ENCODE measurements around the gene PON2.

DNA sequence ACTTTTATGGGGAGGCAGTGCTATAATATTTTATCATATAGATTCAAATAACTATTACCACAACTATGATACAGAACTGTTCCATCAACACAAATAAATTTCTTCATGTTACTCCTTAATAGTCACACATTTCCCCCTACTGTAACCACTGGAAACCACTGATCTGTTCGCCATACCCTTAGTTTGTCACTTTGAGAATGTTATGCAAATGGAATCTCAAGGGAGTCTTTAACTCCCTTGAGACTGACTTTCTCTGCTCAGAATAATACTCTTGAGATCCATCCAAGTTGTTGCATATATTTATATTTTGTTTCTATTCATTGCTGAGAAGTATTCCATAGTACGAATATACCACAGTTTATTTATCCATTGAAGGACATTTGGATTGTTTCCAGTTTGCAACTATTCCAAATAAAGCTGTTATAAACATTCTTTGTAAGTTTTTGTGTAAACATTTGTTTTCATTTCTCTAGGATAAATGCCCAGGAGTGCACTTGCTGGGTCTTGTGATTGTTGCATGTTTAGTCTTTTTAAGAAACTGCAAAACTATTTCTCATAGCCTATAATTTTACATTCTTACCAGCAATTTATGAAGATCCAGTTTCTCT lies 19.7 kb upstream of the PON2 start:
- TF ChIP-seq, protein P1, sequence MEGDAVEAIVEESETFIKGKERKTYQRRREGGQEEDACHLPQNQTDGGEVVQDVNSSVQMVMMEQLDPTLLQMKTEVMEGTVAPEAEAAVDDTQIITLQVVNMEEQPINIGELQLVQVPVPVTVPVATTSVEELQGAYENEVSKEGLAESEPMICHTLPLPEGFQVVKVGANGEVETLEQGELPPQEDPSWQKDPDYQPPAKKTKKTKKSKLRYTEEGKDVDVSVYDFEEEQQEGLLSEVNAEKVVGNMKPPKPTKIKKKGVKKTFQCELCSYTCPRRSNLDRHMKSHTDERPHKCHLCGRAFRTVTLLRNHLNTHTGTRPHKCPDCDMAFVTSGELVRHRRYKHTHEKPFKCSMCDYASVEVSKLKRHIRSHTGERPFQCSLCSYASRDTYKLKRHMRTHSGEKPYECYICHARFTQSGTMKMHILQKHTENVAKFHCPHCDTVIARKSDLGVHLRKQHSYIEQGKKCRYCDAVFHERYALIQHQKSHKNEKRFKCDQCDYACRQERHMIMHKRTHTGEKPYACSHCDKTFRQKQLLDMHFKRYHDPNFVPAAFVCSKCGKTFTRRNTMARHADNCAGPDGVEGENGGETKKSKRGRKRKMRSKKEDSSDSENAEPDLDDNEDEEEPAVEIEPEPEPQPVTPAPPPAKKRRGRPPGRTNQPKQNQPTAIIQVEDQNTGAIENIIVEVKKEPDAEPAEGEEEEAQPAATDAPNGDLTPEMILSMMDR (IDR thresholded peaks at IDR 0.05), result no peak
- no peak for TF ChIP-seq POLR2A (IDR thresholded peaks at IDR 0.05)

Measured in tibial nerve (tissue), 3 donors.